HepG2 (cell line): ENCODE measurements around the gene ZC3H4. TPM values are rescaled to one million over a fixed set of nuclear protein-coding genes. Genes with fewer than 3 reads are reported as not detected.

Experiments used
- CC2D1A ChIP-seq: sonication (generic); formaldehyde crosslinking; IDR thresholded peaks from 2 replicates; pipeline ENCODE4 v1.8.1; 2023; ENCODE audit warnings: mild to moderate bottlenecking, missing genetic modification reagents
- DNMT1 ChIP-seq: sonication (generic); formaldehyde crosslinking; IDR thresholded peaks from 2 replicates; pipeline ENCODE4 v1.5.1; 2020; ENCODE audit warnings: mild to moderate bottlenecking, missing genetic modification reagents
- FOXM1 ChIP-seq: sonication (generic); formaldehyde crosslinking; IDR thresholded peaks from 2 replicates; pipeline ENCODE4 v1.5.0; 2020; ENCODE audit warnings: missing genetic modification reagents
- GABPA ChIP-seq, 2 experiments: IDR thresholded peaks; 2 replicates each; pipeline ENCODE4 v1.6.1; 2011 to 2016; ENCODE audit warnings: low read depth in 2 of 2, low read length in 1 of 2, missing biosample characterization in 1 of 2, missing genetic modification characterization in 1 of 2
- HOXA5 ChIP-seq: sonication (generic); formaldehyde crosslinking; IDR thresholded peaks from 2 replicates; pipeline ENCODE4 v1.4.0; 2020; ENCODE audit warnings: missing genetic modification reagents
- KDM3A ChIP-seq: IDR thresholded peaks from 2 replicates; pipeline ENCODE4 v1.6.1; 2018; ENCODE audit warnings: low read depth, missing compliant biosample characterization
- KDM5B ChIP-seq: sonication (generic); formaldehyde crosslinking; IDR thresholded peaks from 2 replicates; pipeline ENCODE4 v1.4.0; 2020; ENCODE audit warnings: missing genetic modification reagents, mild to moderate bottlenecking, borderline replicate concordance
- KLF11 ChIP-seq: IDR thresholded peaks from 2 replicates; pipeline ENCODE4 v1.6.1; 2016; ENCODE audit warnings: missing compliant biosample characterization
- NFE2L1 ChIP-seq: sonication (generic); formaldehyde crosslinking; IDR thresholded peaks from 2 replicates; pipeline ENCODE4 v1.4.0; 2020; ENCODE audit warnings: missing genetic modification reagents, mild to moderate bottlenecking, borderline replicate concordance
- NFKBIZ ChIP-seq: IDR thresholded peaks from 2 replicates; pipeline ENCODE4 v1.6.1; 2018; ENCODE audit warnings: missing genetic modification reagents, missing compliant biosample characterization
- NFRKB ChIP-seq: fragments of 450-650 bp; IDR thresholded peaks from 2 replicates; pipeline ENCODE4 v1.6.1; 2017
- RBFOX2 ChIP-seq: fragments of 200-400 bp; formaldehyde crosslinking; IDR thresholded peaks from 2 replicates; pipeline ENCODE4 v1.6.1; 2017; ENCODE audit warnings: low read depth, mild to moderate bottlenecking, low read length
- REL ChIP-seq: sonication (generic); formaldehyde crosslinking; conservative IDR thresholded peaks from 2 replicates; pipeline ENCODE4 v1.8.0; 2022; ENCODE audit warnings: mild to moderate bottlenecking, missing genetic modification reagents, moderate library complexity
- SIN3B ChIP-seq: fragments of 150-350 bp; IDR thresholded peaks from 2 replicates; pipeline ENCODE4 v1.6.1; 2014; ENCODE audit warnings: low read length
- ZMYM2 ChIP-seq: sonication (generic); formaldehyde crosslinking; IDR thresholded peaks from 2 replicates; pipeline ENCODE4 v1.8.0; 2022; ENCODE audit warnings: mild to moderate bottlenecking, missing genetic modification reagents
- ZNF207 ChIP-seq: fragments of 450-650 bp; IDR thresholded peaks from 2 replicates; pipeline ENCODE4 v1.6.1; 2016; ENCODE audit warnings: antibody characterized with exemption, borderline replicate concordance
- ZNF260 ChIP-seq: sonication (generic); formaldehyde crosslinking; IDR thresholded peaks from 2 replicates; pipeline ENCODE4 v1.4.0; 2020; ENCODE audit warnings: missing genetic modification reagents, low read depth, mild to moderate bottlenecking, borderline replicate concordance
- ZNF546 ChIP-seq: sonication (generic); formaldehyde crosslinking; conservative IDR thresholded peaks from 2 replicates; pipeline ENCODE4 v1.8.1; 2023; ENCODE audit warnings: mild to moderate bottlenecking, missing genetic modification reagents
- ZNF564 ChIP-seq: sonication (generic); formaldehyde crosslinking; IDR thresholded peaks from 2 replicates; pipeline ENCODE4 v1.8.1; 2023; ENCODE audit warnings: mild to moderate bottlenecking, missing genetic modification reagents
- ZNF672 ChIP-seq: sonication (generic); formaldehyde crosslinking; IDR thresholded peaks from 2 replicates; pipeline ENCODE4 v1.8.1; 2022; ENCODE audit warnings: missing genetic modification reagents
- polyA plus RNA-seq, 8 experiments: library from polyadenylated mRNA; depleted of rRNA in 3 of 8; stranded (reverse) in 7 of 8; unstranded in 1 of 8; fragments of >200 nt; fragmentation: Illumina TruSeq in 4 of 8; extraction: Trizol in 4 of 8; gene quantifications; 2 replicates each; pipeline versions ENCODE4 v1.2.1 to v1.2.3, GENCODE V29; 2011 to 2016; ENCODE audit warnings: low read depth in 4 of 8, missing spikeins in 1 of 8, mixed read lengths in 1 of 8; ENCODE audit not compliant: insufficient read depth in 1 of 8
- total RNA-seq, 5 experiments: library from RNA; depleted of rRNA; stranded (reverse); fragments of >200 nt; fragmentation: Illumina TruSeq; extraction: Trizol; gene quantifications; 2 replicates each; pipeline ENCODE4 v1.2.3, GENCODE V29; 2016; ENCODE audit warnings: low read depth in 1 of 5
- TF ChIP-seq, protein P1 (sequence below): IDR thresholded peaks from 2 replicates; pipeline ENCODE4 v1.6.1; 2012; ENCODE audit warnings: low read length, improper control_type of control experiment
- TF ChIP-seq, protein P2 (sequence below): sonication (generic); formaldehyde crosslinking; IDR thresholded peaks from 2 replicates; pipeline ENCODE4 v1.4.0; 2020; ENCODE audit warnings: low read depth, mild to moderate bottlenecking, missing genetic modification reagents
- TF ChIP-seq, protein P3 (sequence below): IDR thresholded peaks from 2 replicates; pipeline ENCODE4 v1.6.1; 2012; ENCODE audit warnings: inconsistent platforms
- TF ChIP-seq, protein P4 (sequence below), 2 experiments: sonication (generic) in 1 of 2; formaldehyde crosslinking in 1 of 2; IDR thresholded peaks; 2 replicates each; pipeline versions ENCODE4 v1.4.0 to v1.6.1; 2018 to 2020; ENCODE audit warnings: missing genetic modification reagents in 2 of 2, borderline replicate concordance in 1 of 2, low read depth in 1 of 2, mild to moderate bottlenecking in 1 of 2, missing biosample characterization in 1 of 2
- TF ChIP-seq, protein P5 (sequence below): sonication (generic); formaldehyde crosslinking; IDR thresholded peaks from 2 replicates; pipeline ENCODE4 v1.8.0; 2022; ENCODE audit warnings: mild to moderate bottlenecking, missing genetic modification reagents, moderate library complexity

The ZC3H4 gene
- total and polyA plus RNA-seq, 2 of the 13 experiments (the other 11 are each of a cell fraction or from before 2014, with no cell fraction given), result 1.8 to 10.7 TPM

DNA sequence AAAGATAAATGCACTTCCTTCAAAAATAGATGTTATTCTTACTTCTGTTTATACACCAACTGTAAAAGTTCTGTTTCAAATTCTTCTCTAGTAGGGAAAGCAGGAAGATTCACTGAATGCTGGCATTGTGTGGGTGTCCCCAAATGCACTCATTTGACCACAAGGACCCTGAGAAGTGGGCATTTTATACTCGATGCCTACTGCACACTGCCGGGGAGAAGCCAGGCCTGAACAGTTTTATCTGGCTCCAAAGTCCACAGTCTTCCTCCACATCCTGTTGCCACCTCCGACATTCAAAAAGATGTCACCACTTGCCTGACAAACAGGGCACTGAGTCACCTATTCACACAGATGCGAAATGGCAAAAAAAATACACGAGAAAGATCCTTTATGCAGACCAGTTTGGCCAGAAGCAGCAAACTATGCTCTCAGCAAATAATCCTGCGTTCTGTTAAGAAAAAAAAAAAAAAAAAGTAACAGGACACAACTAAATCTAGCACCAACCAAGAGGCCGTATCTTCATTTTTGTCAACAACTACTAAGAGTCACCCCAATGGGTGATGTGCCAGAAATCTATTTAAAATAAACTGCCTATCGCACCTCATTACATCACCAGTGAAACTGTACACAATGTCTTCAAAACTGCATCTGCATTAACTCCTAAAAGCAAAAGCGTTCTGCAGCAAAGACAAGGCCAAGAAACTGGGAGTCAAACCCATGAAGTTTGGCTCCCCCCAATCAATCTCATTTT is 6.2 kb downstream of the ZC3H4 start (continued):
- TF ChIP-seq, protein P1, sequence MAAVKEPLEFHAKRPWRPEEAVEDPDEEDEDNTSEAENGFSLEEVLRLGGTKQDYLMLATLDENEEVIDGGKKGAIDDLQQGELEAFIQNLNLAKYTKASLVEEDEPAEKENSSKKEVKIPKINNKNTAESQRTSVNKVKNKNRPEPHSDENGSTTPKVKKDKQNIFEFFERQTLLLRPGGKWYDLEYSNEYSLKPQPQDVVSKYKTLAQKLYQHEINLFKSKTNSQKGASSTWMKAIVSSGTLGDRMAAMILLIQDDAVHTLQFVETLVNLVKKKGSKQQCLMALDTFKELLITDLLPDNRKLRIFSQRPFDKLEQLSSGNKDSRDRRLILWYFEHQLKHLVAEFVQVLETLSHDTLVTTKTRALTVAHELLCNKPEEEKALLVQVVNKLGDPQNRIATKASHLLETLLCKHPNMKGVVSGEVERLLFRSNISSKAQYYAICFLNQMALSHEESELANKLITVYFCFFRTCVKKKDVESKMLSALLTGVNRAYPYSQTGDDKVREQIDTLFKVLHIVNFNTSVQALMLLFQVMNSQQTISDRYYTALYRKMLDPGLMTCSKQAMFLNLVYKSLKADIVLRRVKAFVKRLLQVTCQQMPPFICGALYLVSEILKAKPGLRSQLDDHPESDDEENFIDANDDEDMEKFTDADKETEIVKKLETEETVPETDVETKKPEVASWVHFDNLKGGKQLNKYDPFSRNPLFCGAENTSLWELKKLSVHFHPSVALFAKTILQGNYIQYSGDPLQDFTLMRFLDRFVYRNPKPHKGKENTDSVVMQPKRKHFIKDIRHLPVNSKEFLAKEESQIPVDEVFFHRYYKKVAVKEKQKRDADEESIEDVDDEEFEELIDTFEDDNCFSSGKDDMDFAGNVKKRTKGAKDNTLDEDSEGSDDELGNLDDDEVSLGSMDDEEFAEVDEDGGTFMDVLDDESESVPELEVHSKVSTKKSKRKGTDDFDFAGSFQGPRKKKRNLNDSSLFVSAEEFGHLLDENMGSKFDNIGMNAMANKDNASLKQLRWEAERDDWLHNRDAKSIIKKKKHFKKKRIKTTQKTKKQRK, result no peak
- TF ChIP-seq CC2D1A (CRISPR knock-in tag), result no peak
- TF ChIP-seq SIN3B, result no peak
- TF ChIP-seq FOXM1 (CRISPR knock-in tag), result no peak
- TF ChIP-seq ZMYM2 (CRISPR knock-in tag), result no peak
- no peak for TF ChIP-seq DNMT1 (CRISPR knock-in tag)
- no peak for TF ChIP-seq ZNF207
- no peak for TF ChIP-seq NFKBIZ (CRISPR knock-in tag)
- TF ChIP-seq, protein P2, sequence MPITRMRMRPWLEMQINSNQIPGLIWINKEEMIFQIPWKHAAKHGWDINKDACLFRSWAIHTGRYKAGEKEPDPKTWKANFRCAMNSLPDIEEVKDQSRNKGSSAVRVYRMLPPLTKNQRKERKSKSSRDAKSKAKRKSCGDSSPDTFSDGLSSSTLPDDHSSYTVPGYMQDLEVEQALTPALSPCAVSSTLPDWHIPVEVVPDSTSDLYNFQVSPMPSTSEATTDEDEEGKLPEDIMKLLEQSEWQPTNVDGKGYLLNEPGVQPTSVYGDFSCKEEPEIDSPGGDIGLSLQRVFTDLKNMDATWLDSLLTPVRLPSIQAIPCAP (CRISPR knock-in tag), result no peak
- TF ChIP-seq, protein P3, sequence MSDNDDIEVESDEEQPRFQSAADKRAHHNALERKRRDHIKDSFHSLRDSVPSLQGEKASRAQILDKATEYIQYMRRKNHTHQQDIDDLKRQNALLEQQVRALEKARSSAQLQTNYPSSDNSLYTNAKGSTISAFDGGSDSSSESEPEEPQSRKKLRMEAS, result no peak
- TF ChIP-seq, protein P4, sequence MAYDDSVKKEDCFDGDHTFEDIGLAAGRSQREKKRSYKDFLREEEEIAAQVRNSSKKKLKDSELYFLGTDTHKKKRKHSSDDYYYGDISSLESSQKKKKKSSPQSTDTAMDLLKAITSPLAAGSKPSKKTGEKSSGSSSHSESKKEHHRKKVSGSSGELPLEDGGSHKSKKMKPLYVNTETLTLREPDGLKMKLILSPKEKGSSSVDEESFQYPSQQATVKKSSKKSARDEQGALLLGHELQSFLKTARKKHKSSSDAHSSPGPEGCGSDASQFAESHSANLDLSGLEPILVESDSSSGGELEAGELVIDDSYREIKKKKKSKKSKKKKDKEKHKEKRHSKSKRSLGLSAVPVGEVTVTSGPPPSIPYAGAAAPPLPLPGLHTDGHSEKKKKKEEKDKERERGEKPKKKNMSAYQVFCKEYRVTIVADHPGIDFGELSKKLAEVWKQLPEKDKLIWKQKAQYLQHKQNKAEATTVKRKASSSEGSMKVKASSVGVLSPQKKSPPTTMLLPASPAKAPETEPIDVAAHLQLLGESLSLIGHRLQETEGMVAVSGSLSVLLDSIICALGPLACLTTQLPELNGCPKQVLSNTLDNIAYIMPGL (CRISPR knock-in tag; IDR thresholded peaks at IDR 0.05; ENCODE audit: borderline replicate concordance in 1 of 2, low read depth in 1 of 2), result peak in 1 of 2 experiments; percentile 15; a peak in 1 of 4 replicates
- no peak for TF ChIP-seq KDM3A (CRISPR knock-in tag)
- no peak for TF ChIP-seq NFRKB
- TF ChIP-seq GABPA (IDR thresholded peaks at IDR 0.05; ENCODE audit: low read depth, low read length), result no peak
- 0 out of 2 replicates have a peak, but pooled peaks have one; percentile 32 for TF ChIP-seq GABPA (CRISPR knock-in tag; IDR thresholded peaks at IDR 0.05; ENCODE audit: low read depth)
- peak; percentile 56 for TF ChIP-seq RBFOX2
- TF ChIP-seq HOXA5, result peak; percentile 24; the same call in 1 of the 2 replicates
- no peak for TF ChIP-seq ZNF672 (CRISPR knock-in tag)
- no peak for TF ChIP-seq REL (CRISPR knock-in tag)
- TF ChIP-seq NFE2L1 (CRISPR knock-in tag), result no peak
- TF ChIP-seq ZNF564 (CRISPR knock-in tag), result no peak
- TF ChIP-seq ZNF546, result no peak
- TF ChIP-seq ZNF260, result no peak
- TF ChIP-seq, protein P5, sequence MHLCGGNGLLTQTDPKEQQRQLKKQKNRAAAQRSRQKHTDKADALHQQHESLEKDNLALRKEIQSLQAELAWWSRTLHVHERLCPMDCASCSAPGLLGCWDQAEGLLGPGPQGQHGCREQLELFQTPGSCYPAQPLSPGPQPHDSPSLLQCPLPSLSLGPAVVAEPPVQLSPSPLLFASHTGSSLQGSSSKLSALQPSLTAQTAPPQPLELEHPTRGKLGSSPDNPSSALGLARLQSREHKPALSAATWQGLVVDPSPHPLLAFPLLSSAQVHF (CRISPR knock-in tag), result no peak
- TF ChIP-seq KDM5B (CRISPR knock-in tag), result no peak
- no peak for TF ChIP-seq KLF11 (CRISPR knock-in tag)
